Measurements from ENCODE around the gene PDZRN4. TPM values are rescaled to one million over a fixed set of nuclear protein-coding genes. Genes with fewer than 3 reads are reported as not detected.

The PDZRN4 gene
- total and polyA plus RNA-seq, 2 of the 4 experiments (the other 2 are of a cell fraction): not detected

DNA sequence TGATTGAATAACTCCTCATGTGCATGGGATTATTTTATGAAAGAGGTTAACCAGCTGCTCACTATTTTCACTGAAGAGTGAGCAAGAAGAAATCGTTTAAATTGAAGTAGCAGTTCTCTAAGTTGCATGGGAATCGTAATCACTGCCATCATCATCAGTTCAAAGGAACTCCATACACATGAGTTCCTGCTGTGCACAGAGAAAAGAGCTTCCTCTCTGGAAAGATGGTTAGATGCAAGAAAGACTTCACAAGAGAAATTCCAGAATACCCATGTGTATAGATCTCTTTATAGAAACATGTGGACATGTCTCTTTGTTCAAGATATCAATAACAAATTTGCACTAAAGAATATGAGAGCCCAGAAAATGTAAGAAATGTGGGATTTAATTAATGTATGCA is 291.3 kb downstream of the PDZRN4 start:
- in situ Hi-C loops (cut with MboI; ENCODE audit: low sequenced_read_pairs): no loop called here
- CTCF ChIA-PET: interaction anchor here (1.1 kb wide), 1 partner anchor 39 kb away, joined by 3 read pairs; no protein-coding TSS in a partner anchor

More for the DNA sequence above, 291.3 kb downstream of the PDZRN4 start:
- H3K27me3 ChIP-seq (ENCODE audit: control insufficient read depth, insufficient read depth, low read length): no peaks in the 10 kb centered on the region
- POLR2A ChIA-PET (ENCODE audit: unreplicated experiment): interaction anchor here (0.6 kb wide), 1 partner anchor 14 kb away, joined by 4 read pairs; no protein-coding TSS in a partner anchor
- H3K4me2 ChIP-seq (ENCODE audit: low read depth, low read length): no peak overlapping the region
- H2BK15ac ChIP-seq (ENCODE audit: low read depth, low read length): no peak overlapping the region
- H3K23ac ChIP-seq (ENCODE audit: low read depth, low read length): no peak overlapping the region
- H3K4me3 ChIP-seq (ENCODE audit: insufficient read depth, low read depth, low read length): no peak overlapping the region
- no peaks in the 10 kb centered on the region for H3K36me3 ChIP-seq (ENCODE audit: control insufficient read depth, insufficient read depth, low read length)
- H2BK20ac ChIP-seq (ENCODE audit: low read depth, low read length): no peak overlapping the region
- H2AFZ ChIP-seq (replicated peaks; ENCODE audit: low read length, poor library complexity): no peak overlapping the region
- H3K18ac ChIP-seq (ENCODE audit: low read depth, low read length): no peak overlapping the region
- no peak overlapping the region for H2AK5ac ChIP-seq (ENCODE audit: low read depth, low read length)
- H3K27ac ChIP-seq (ENCODE audit: insufficient read depth, low read length): no peak overlapping the region
- no peaks in the 10 kb centered on the region for H3K9me1 ChIP-seq (ENCODE audit: insufficient read depth, low read length)
- H4K8ac ChIP-seq (ENCODE audit: low read depth in 2 of 2, low read length in 2 of 2): no peak overlapping the region
- no peaks in the 10 kb centered on the region for H4K20me1 ChIP-seq (ENCODE audit: insufficient read depth, low read length)
- no peaks in the 10 kb centered on the region for H3K4me1 ChIP-seq (ENCODE audit: control insufficient read depth, insufficient read depth, low read length)
- BruUV-seq (replicated peaks): no TSS peak
- H3K56ac ChIP-seq (ENCODE audit: extremely low read depth, insufficient read depth, low read length): no peak overlapping the region
- no peak for DNase-seq
- WGBS, 2 experiments (ENCODE audit: extremely low coverage in 2 of 2, insufficient read length in 1 of 2): no CpG with 5 or more reads among the region's 2 CpGs
- TF ChIP-seq, protein P1, sequence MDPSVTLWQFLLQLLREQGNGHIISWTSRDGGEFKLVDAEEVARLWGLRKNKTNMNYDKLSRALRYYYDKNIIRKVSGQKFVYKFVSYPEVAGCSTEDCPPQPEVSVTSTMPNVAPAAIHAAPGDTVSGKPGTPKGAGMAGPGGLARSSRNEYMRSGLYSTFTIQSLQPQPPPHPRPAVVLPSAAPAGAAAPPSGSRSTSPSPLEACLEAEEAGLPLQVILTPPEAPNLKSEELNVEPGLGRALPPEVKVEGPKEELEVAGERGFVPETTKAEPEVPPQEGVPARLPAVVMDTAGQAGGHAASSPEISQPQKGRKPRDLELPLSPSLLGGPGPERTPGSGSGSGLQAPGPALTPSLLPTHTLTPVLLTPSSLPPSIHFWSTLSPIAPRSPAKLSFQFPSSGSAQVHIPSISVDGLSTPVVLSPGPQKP (IDR thresholded peaks at IDR 0.05; ENCODE audit: borderline replicate concordance, low read depth, low read length): no peak
- no peak overlapping the region for H3K9ac ChIP-seq (ENCODE audit: low read depth, low read length)
- H2BK5ac ChIP-seq (ENCODE audit: low read depth, low read length, poor library complexity, severe bottlenecking): no peak overlapping the region
- no peak overlapping the region for H4K91ac ChIP-seq (ENCODE audit: insufficient read depth, low read depth, low read length)
- no peak overlapping the region for H3K4ac ChIP-seq (ENCODE audit: low read depth, low read length)
- no peak overlapping the region for H2AK9ac ChIP-seq (replicated peaks; ENCODE audit: low read depth, low read length, poor library complexity)
- no peak overlapping the region for H2BK120ac ChIP-seq (ENCODE audit: low read depth, low read length)
- H4K5ac ChIP-seq (ENCODE audit: low read depth, low read length): no peak overlapping the region
- dilution Hi-C loops (cut with HindIII; ENCODE audit: low sequenced_read_pairs, unreplicated experiment): no loop called here
- no peaks in the 10 kb centered on the region for H3K9me3 ChIP-seq (ENCODE audit: control insufficient read depth, insufficient read depth, low read length)
- H3K79me1 ChIP-seq (ENCODE audit: low read depth in 1 of 2, low read length in 2 of 2): no peaks in the 10 kb centered on the region
- intact Hi-C loops (cut with micrococcal nuclease): no loop called here
- ATAC-seq (ENCODE audit: low read depth): no peak
- no peak overlapping the region for H3K14ac ChIP-seq (replicated peaks; ENCODE audit: low read depth, low read length)

All from IMR-90 (cell line).